Neural progenitor cell (in vitro differentiated cells): ENCODE measurements around the gene ACOT4.

ENCODE experiments used
- CTCF ChIP-seq: fragments of 200-600 bp; sonication (generic); IDR thresholded peaks from 2 replicates; pipeline ENCODE4 v1.5.1; 2017; ENCODE audit warnings: antibody characterized with exemption, mild to moderate bottlenecking
- EZH2 ChIP-seq: fragments of 200-600 bp; sonication (generic); IDR thresholded peaks from 2 replicates; pipeline ENCODE4 v1.6.1; 2017; ENCODE audit warnings: antibody characterized with exemption, mild to moderate bottlenecking, moderate library complexity
- EZH2phosphoT487 ChIP-seq: fragments of 200-600 bp; sonication (generic); IDR thresholded peaks from 2 replicates; pipeline ENCODE4 v1.6.1; 2017; ENCODE audit warnings: antibody characterized with exemption

GRCh38 chr14:73637830-73638229, 46.2 kb downstream of the ACOT4 start:
- TF ChIP-seq CTCF, result no peak
- TF ChIP-seq EZH2phosphoT487, result no peak
- no peak for TF ChIP-seq EZH2
